IMR-90 (cell line): ENCODE results near the gene FAM204A. TPM values are rescaled to one million over a fixed set of nuclear protein-coding genes. Genes with fewer than 3 reads are reported as not detected.

Source experiments
- ATAC-seq: fragments of 200-7000 bp; cut with Tn5 transposase; 2 replicates; pipeline ENCODE4 v1.9.1; 2020; ENCODE audit warnings: low read depth, mild to moderate bottlenecking, moderate library complexity
- BruUV-seq: library from RNA; stranded (reverse); fragments of 400-500 nt; replicated peaks from 2 replicates; lab custom pipeline; 2021; lab: Mats Ljungman, UMichigan
- CTCF ChIA-PET: fragments of 300-600 bp; formaldehyde crosslinking; extraction: SDS; loops from one replicate; lab custom pipeline; 2021; ENCODE audit warnings: antibody characterized with exemption; lab: Yijun Ruan, JAX
- POLR2A ChIA-PET: fragments of 300-600 bp; sonication (Branson Sonifier 250); formaldehyde crosslinking; loops from one replicate; lab custom pipeline; 2022; ENCODE audit warnings: antibody characterized with exemption; ENCODE audit not compliant: unreplicated experiment; lab: Charles Lee
- DNase-seq: peaks from one replicate; pipeline ENCODE4 v3.0.0; 2013
- H2AFZ ChIP-seq: replicated peaks from 2 replicates; pipeline ENCODE3; 2013; ENCODE audit warnings: low read length, mild to moderate bottlenecking; ENCODE audit not compliant: poor library complexity
- H2AK5ac ChIP-seq: 2 replicates; pipeline ENCODE4 v1.6.1; 2013; ENCODE audit warnings: low read depth, low read length, inconsistent platforms
- H2AK9ac ChIP-seq: replicated peaks from 2 replicates; pipeline ENCODE3; 2013; ENCODE audit warnings: mild to moderate bottlenecking, low read depth, low read length, moderate library complexity; ENCODE audit not compliant: poor library complexity
- H2BK120ac ChIP-seq: 2 replicates; pipeline ENCODE4 v1.6.1; 2013; ENCODE audit warnings: low read depth, low read length, inconsistent platforms
- H2BK15ac ChIP-seq: 3 replicates; pipeline ENCODE4 v1.6.1; 2013; ENCODE audit warnings: low read depth, low read length, inconsistent platforms
- H2BK20ac ChIP-seq: 2 replicates; pipeline ENCODE4 v1.6.1; 2013; ENCODE audit warnings: low read depth, mild to moderate bottlenecking, inconsistent platforms, low read length, moderate library complexity
- H2BK5ac ChIP-seq: 2 replicates; pipeline ENCODE4 v1.6.1; 2013; ENCODE audit warnings: mild to moderate bottlenecking, low read depth, low read length, inconsistent platforms; ENCODE audit not compliant: poor library complexity, severe bottlenecking
- H3K14ac ChIP-seq: replicated peaks from 2 replicates; pipeline ENCODE4 v1.6.1; 2013; ENCODE audit warnings: low read depth, low read length, inconsistent platforms
- H3K18ac ChIP-seq: 2 replicates; pipeline ENCODE4 v1.6.1; 2013; ENCODE audit warnings: low read depth, low read length, control low read depth
- H3K23ac ChIP-seq: 2 replicates; pipeline ENCODE4 v1.6.1; 2013; ENCODE audit warnings: low read depth, low read length, inconsistent platforms
- H3K27ac ChIP-seq: 2 replicates; pipeline ENCODE4 v1.5.1; 2013; ENCODE audit warnings: mild to moderate bottlenecking, control low read depth, low read length; ENCODE audit not compliant: insufficient read depth
- H3K27me3 ChIP-seq: 2 replicates; pipeline ENCODE4 v1.6.1; 2013; ENCODE audit warnings: low read length; ENCODE audit not compliant: control insufficient read depth, insufficient read depth
- H3K36me3 ChIP-seq: 2 replicates; pipeline ENCODE4 v1.6.1; 2013; ENCODE audit warnings: low read length, mixed read lengths; ENCODE audit not compliant: control insufficient read depth, insufficient read depth
- H3K4ac ChIP-seq: 2 replicates; pipeline ENCODE4 v1.6.1; 2013; ENCODE audit warnings: low read depth, low read length, inconsistent platforms
- H3K4me1 ChIP-seq: 2 replicates; pipeline ENCODE4 v1.6.1; 2013; ENCODE audit warnings: low read length, mixed read lengths; ENCODE audit not compliant: control insufficient read depth, insufficient read depth
- H3K4me2 ChIP-seq: 2 replicates; pipeline ENCODE4 v1.6.1; 2013; ENCODE audit warnings: low read depth, mild to moderate bottlenecking, control low read depth, low read length, moderate library complexity
- H3K4me3 ChIP-seq: 2 replicates; pipeline ENCODE4 v1.5.1; 2013; ENCODE audit warnings: low read depth, mild to moderate bottlenecking, control low read depth, low read length, moderate library complexity; ENCODE audit not compliant: insufficient read depth
- H3K56ac ChIP-seq: 2 replicates; pipeline ENCODE4 v1.6.1; 2013; ENCODE audit warnings: low read length, inconsistent platforms; ENCODE audit not compliant: insufficient read depth; ENCODE audit errors: extremely low read depth
- H3K79me1 ChIP-seq, 2 experiments: 2 replicates each; pipeline ENCODE4 v1.6.1; 2013; ENCODE audit warnings: low read length in 2 of 2, inconsistent platforms in 1 of 2, low read depth in 1 of 2
- H3K9ac ChIP-seq: 2 replicates; pipeline ENCODE4 v1.6.1; 2013; ENCODE audit warnings: low read depth, low read length, control low read depth
- H3K9me1 ChIP-seq: 2 replicates; pipeline ENCODE4 v1.6.1; 2013; ENCODE audit warnings: low read length, inconsistent platforms; ENCODE audit not compliant: insufficient read depth
- H3K9me3 ChIP-seq: 2 replicates; pipeline ENCODE4 v1.6.1; 2013; ENCODE audit warnings: low read length; ENCODE audit not compliant: control insufficient read depth, insufficient read depth
- H4K20me1 ChIP-seq: 2 replicates; pipeline ENCODE4 v1.6.1; 2013; ENCODE audit warnings: low read length, inconsistent platforms; ENCODE audit not compliant: insufficient read depth
- H4K5ac ChIP-seq: 2 replicates; pipeline ENCODE4 v1.6.1; 2013; ENCODE audit warnings: mild to moderate bottlenecking, low read depth, low read length, control low read depth
- H4K8ac ChIP-seq, 2 experiments: 2 replicates each; pipeline ENCODE4 v1.6.1; 2013; ENCODE audit warnings: low read depth in 2 of 2, low read length in 2 of 2, control low read depth in 1 of 2, inconsistent platforms in 1 of 2
- H4K91ac ChIP-seq: 2 replicates; pipeline ENCODE4 v1.6.1; 2013; ENCODE audit warnings: low read depth, low read length, inconsistent platforms; ENCODE audit not compliant: insufficient read depth
- BHLHE40 ChIP-seq: fragments of 150-350 bp; IDR thresholded peaks from 2 replicates; pipeline ENCODE4 v1.6.1; 2016; ENCODE audit warnings: mild to moderate bottlenecking, low read depth, low read length
- FOS ChIP-seq: fragments of 150-350 bp; IDR thresholded peaks from 2 replicates; pipeline ENCODE4 v1.6.1; 2016; ENCODE audit warnings: low read depth, low read length
- MAZ ChIP-seq: IDR thresholded peaks from 2 replicates; pipeline ENCODE4 v1.6.1; 2012; ENCODE audit warnings: low read depth, mild to moderate bottlenecking, low read length, improper control_type of control experiment, moderate library complexity, borderline replicate concordance
- MXI1 ChIP-seq: IDR thresholded peaks from 2 replicates; pipeline ENCODE4 v1.6.1; 2012; ENCODE audit warnings: low read depth, mild to moderate bottlenecking, low read length, moderate library complexity, borderline replicate concordance
- NFE2L2 ChIP-seq: fragments of 150-350 bp; IDR thresholded peaks from 2 replicates; pipeline ENCODE4 v1.6.1; 2016; ENCODE audit warnings: low read depth, mild to moderate bottlenecking, low read length
- RCOR1 ChIP-seq: IDR thresholded peaks from 2 replicates; pipeline ENCODE4 v1.6.1; 2012; ENCODE audit warnings: mild to moderate bottlenecking, low read length, improper control_type of control experiment; ENCODE audit not compliant: insufficient replicate concordance
- RFX5 ChIP-seq: IDR thresholded peaks from 2 replicates; pipeline ENCODE4 v1.8.0; 2012; ENCODE audit warnings: low read depth, mild to moderate bottlenecking, low read length, moderate library complexity
- WGBS, 2 experiments: methylation state at CpG; one replicate each; pipeline versions ENCODE4 v1.1.5 to v1.1.7; 2013; ENCODE audit warnings: missing lambda C conversion rate in 2 of 2; ENCODE audit not compliant: insufficient read length in 1 of 2; ENCODE audit errors: extremely low coverage in 2 of 2; 5-methylcytosine and 5-hydroxymethylcytosine counted together
- dilution Hi-C: fragments of 300-500 bp; cut with HindIII; formaldehyde crosslinking; loops from one replicate; pipeline ENCODE4 v1.14.3; 2018; ENCODE audit warnings: low sequenced_read_pairs; ENCODE audit not compliant: unreplicated experiment
- in situ Hi-C: fragments of 300-500 bp; cut with MboI; formaldehyde crosslinking; loops from 3 replicates; pipeline ENCODE4 v1.14.3; 2019; ENCODE audit warnings: low sequenced_read_pairs, inconsistent platforms, mixed read lengths
- intact Hi-C: fragments of 100-400 bp; cut with micrococcal nuclease; formaldehyde crosslinking; loops from 2 replicates; pipeline ENCODE4 v1.10.0; 2022
- polyA plus RNA-seq, 3 experiments: library from polyadenylated mRNA; depleted of rRNA; stranded (reverse); fragments of >200 nt; gene quantifications; 2 replicates each; pipeline ENCODE4 v1.2.3, GENCODE V29; 2012; ENCODE audit warnings: low replicate concordance in 1 of 3
- total RNA-seq: library from RNA; depleted of rRNA; stranded (reverse); fragments of >200 nt; gene quantifications from 2 replicates; pipeline ENCODE4 v1.2.3, GENCODE V29; 2012
- TF ChIP-seq, protein P1 (sequence below): fragments of 150-350 bp; IDR thresholded peaks from 2 replicates; pipeline ENCODE4 v1.6.1; 2016; ENCODE audit warnings: low read depth, mild to moderate bottlenecking, low read length, moderate library complexity, borderline replicate concordance

Gene FAM204A
- total and polyA plus RNA-seq, 2 of the 4 experiments (the other 2 are of a cell fraction) = 23.6 to 54.3 TPM

DNA sequence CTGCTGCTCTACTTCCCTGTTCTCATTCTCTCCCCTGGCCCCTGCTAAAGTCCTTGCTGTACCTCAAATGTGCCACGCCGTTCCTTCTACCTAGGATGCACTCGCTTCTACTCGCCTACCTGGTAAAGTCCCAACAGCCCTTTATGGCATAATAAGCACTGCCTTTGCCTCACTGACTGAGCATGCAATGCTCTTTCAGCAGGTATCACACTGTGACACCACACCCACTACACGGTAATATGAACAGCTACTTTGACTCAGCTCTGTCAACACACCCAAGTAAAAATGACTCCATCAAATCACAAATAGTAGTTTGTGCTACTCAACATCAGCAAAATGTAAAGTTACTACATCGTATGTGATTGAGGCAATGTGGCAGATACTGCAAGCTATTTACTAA is 37.6 kb downstream of the FAM204A start:
- no peak overlapping the region for H3K4ac ChIP-seq
- H3K4me2 ChIP-seq = no peak overlapping the region
- dilution Hi-C loops (no loop called here), intact Hi-C loops (no loop called here), in situ Hi-C loops (no loop called here)
- H3K9me3 ChIP-seq = no peaks in the 10 kb centered on the region
- no peak overlapping the region for H3K23ac ChIP-seq
- no peak overlapping the region for H3K18ac ChIP-seq
- H2BK5ac ChIP-seq = no peak overlapping the region
- no peaks in the 10 kb centered on the region for H3K79me1 ChIP-seq
- H4K8ac ChIP-seq = no peak overlapping the region
- H2AK5ac ChIP-seq = no peak overlapping the region
- peaks cover 11% of the 10 kb centered on the region for H3K36me3 ChIP-seq
- no peak overlapping the region for H2AK9ac ChIP-seq
- no peak overlapping the region for H4K5ac ChIP-seq
- H2AFZ ChIP-seq = no peak overlapping the region
- no peak overlapping the region for H3K4me3 ChIP-seq
- ATAC-seq (no peak), DNase-seq (no peak)
- H3K4me1 ChIP-seq = peaks cover 6% of the 10 kb centered on the region; the same call in 1 of the 2 replicates
- no peak for TF ChIP-seq BHLHE40
- TF ChIP-seq MXI1 = no peak
- TF ChIP-seq RFX5 = no peak
- TF ChIP-seq FOS = no peak
- TF ChIP-seq MAZ = no peak
- no peak for TF ChIP-seq NFE2L2
- TF ChIP-seq, protein P1, sequence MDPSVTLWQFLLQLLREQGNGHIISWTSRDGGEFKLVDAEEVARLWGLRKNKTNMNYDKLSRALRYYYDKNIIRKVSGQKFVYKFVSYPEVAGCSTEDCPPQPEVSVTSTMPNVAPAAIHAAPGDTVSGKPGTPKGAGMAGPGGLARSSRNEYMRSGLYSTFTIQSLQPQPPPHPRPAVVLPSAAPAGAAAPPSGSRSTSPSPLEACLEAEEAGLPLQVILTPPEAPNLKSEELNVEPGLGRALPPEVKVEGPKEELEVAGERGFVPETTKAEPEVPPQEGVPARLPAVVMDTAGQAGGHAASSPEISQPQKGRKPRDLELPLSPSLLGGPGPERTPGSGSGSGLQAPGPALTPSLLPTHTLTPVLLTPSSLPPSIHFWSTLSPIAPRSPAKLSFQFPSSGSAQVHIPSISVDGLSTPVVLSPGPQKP = no peak
- TF ChIP-seq RCOR1 = no peak
- H3K56ac ChIP-seq = no peak overlapping the region
- H3K9me1 ChIP-seq = no peaks in the 10 kb centered on the region; the same call in 1 of the 2 replicates
- 100% methylated on average over 4 of the region's 6 CpGs; no CpG with 5 or more reads in 1 of the 2 experiments for WGBS, 2 experiments
- H2BK120ac ChIP-seq = no peak overlapping the region
- H2BK15ac ChIP-seq = no peak overlapping the region
- ChIA-PET CTCF (no interaction called here), POLR2A (no interaction called here)
- no peak overlapping the region for H4K91ac ChIP-seq
- no peak overlapping the region for H2BK20ac ChIP-seq
- H3K27me3 ChIP-seq = no peaks in the 10 kb centered on the region
- no TSS peak for BruUV-seq
- no peak overlapping the region for H3K14ac ChIP-seq
- H3K27ac ChIP-seq = no peak overlapping the region
- H3K9ac ChIP-seq = no peak overlapping the region
- H4K20me1 ChIP-seq = no peaks in the 10 kb centered on the region
